HCT116 (cell line): ENCODE measurements around the gene UBE2R2. TPM values are rescaled to one million over a fixed set of nuclear protein-coding genes. Genes with fewer than 3 reads are reported as not detected.
A peak's percentile ranks its signal among the peaks of the same experiment; 100 is the strongest.

Source experiments
- ATAC-seq: fragments of 200-7000 bp; cut with Tn5 transposase; 2 replicates; pipeline ENCODE4 v1.9.1; 2020; ENCODE audit warnings: mild to moderate bottlenecking, moderate library complexity
- BruUV-seq: library from RNA; stranded (reverse); fragments of 400-500 nt; replicated peaks from 2 replicates; lab custom pipeline; 2021; lab: Mats Ljungman, UMichigan
- CTCF ChIA-PET: fragments of 300-600 bp; sonication (Branson Sonifier 250); formaldehyde crosslinking; loops from one replicate; lab custom pipeline; 2021; ENCODE audit warnings: antibody characterized with exemption; lab: Charles Lee
- POLR2A ChIA-PET: fragments of 300-600, 350-600 bp; sonication (Branson Sonifier 250); formaldehyde crosslinking; loops from one replicate; lab custom pipeline; 2021; ENCODE audit warnings: antibody characterized with exemption; lab: Charles Lee
- RAD21 ChIA-PET, 2 experiments: fragments of 300-600 bp; sonication (Branson Sonifier 250); formaldehyde crosslinking; loops; one replicate each; lab custom pipeline; 2023; ENCODE audit warnings: low total read pairs in 2 of 2; ENCODE audit not compliant: uncharacterized antibody in 2 of 2, unreplicated experiment in 2 of 2, low non-redundant PET in 1 of 2; lab: Charles Lee
- DNase-seq: peaks from one replicate; pipeline ENCODE4 v3.0.0-alpha.2; 2010; ENCODE audit warnings: low read depth, low spot score
- H2AFZ ChIP-seq: fragments of 200-600 bp; shearing (Covaris generic), sonication (generic); 2 replicates; pipeline ENCODE4 v1.6.1; 2017; ENCODE audit warnings: low read depth, mixed run types, mixed read lengths, antibody characterized with exemption, low read length; ENCODE audit not compliant: poor library complexity, severe bottlenecking
- H3K27ac ChIP-seq: 2 replicates; pipeline ENCODE4 v1.5.1; 2012; ENCODE audit warnings: low read depth, low read length
- H3K27me3 ChIP-seq: fragments of 200-600 bp; sonication (generic); 2 replicates; pipeline ENCODE4 v1.6.1; 2016; ENCODE audit warnings: mixed run types, low read length, mixed read lengths; ENCODE audit not compliant: insufficient read depth
- H3K36me3 ChIP-seq, 2 experiments: fragments of 200-500 bp in 1 of 2; fragments of 200-600 bp in 1 of 2; sonication (Bioruptor generic) in 1 of 2; sonication (generic) in 1 of 2; 2 replicates each; pipeline versions ENCODE4 v1.5.1 to v1.6.1; 2014 to 2016; ENCODE audit warnings: low read length in 2 of 2, inconsistent platforms in 1 of 2, mixed read lengths in 1 of 2, mixed run types in 1 of 2; ENCODE audit not compliant: insufficient read depth in 2 of 2, control insufficient read depth in 1 of 2
- H3K4me1 ChIP-seq, 2 experiments: fragments of 200-600 bp in 1 of 2; sonication (generic) in 1 of 2; 2 replicates each; pipeline versions ENCODE4 v1.5.1 to v1.6.1; 2012 to 2017; ENCODE audit warnings: low read length in 2 of 2, inconsistent platforms in 1 of 2, mild to moderate bottlenecking in 1 of 2, mixed read lengths in 1 of 2, mixed run types in 1 of 2, moderate library complexity in 1 of 2; ENCODE audit not compliant: insufficient read depth in 2 of 2, control insufficient read depth in 1 of 2
- H3K4me2 ChIP-seq: fragments of 200-600 bp; sonication (generic); 2 replicates; pipeline ENCODE4 v1.6.1; 2017; ENCODE audit warnings: mixed run types, low read length, mixed read lengths
- H3K4me3 ChIP-seq, 2 experiments: fragments of 200-600 bp in 1 of 2; sonication (generic) in 1 of 2; replicated peaks in 1 of 2; 2 replicates each; pipeline ENCODE4 v1.5.1; 2011 to 2016; ENCODE audit warnings: low read length in 2 of 2, control low read depth in 1 of 2, low read depth in 1 of 2, mild to moderate bottlenecking in 1 of 2, mixed read lengths in 1 of 2, mixed run types in 1 of 2
- H3K79me2 ChIP-seq: fragments of 200-600 bp; sonication (generic); 2 replicates; pipeline ENCODE4 v1.6.1; 2017; ENCODE audit warnings: mild to moderate bottlenecking, mixed run types, low read length, moderate library complexity, mixed read lengths; ENCODE audit not compliant: insufficient read depth
- H3K9ac ChIP-seq: fragments of 200-600 bp; sonication (generic); 2 replicates; pipeline ENCODE4 v1.6.1; 2016; ENCODE audit warnings: low read length, mixed read lengths
- H3K9me2 ChIP-seq: fragments of 200-600 bp; sonication (generic), shearing (Covaris generic); 2 replicates; pipeline ENCODE4 v1.6.1; 2017; ENCODE audit warnings: mixed run types, mild to moderate bottlenecking, moderate library complexity; ENCODE audit not compliant: insufficient read depth
- H3K9me3 ChIP-seq, 2 experiments: fragments of 200-500 bp in 1 of 2; fragments of 200-600 bp in 1 of 2; sonication (Bioruptor generic) in 1 of 2; sonication (generic) in 1 of 2; 2 replicates each; pipeline ENCODE4 v1.6.1; 2014 to 2017; ENCODE audit warnings: low read length in 2 of 2, mixed read lengths in 2 of 2, inconsistent platforms in 1 of 2, low read depth in 1 of 2, mild to moderate bottlenecking in 1 of 2, mixed run types in 1 of 2, moderate library complexity in 1 of 2; ENCODE audit not compliant: control insufficient read depth in 1 of 2, insufficient read depth in 1 of 2
- H4K20me1 ChIP-seq: fragments of 200-600 bp; sonication (generic), shearing (Covaris generic); 2 replicates; pipeline ENCODE4 v1.6.1; 2017; ENCODE audit warnings: mixed run types, mild to moderate bottlenecking, moderate library complexity; ENCODE audit not compliant: insufficient read depth
- ATF3 ChIP-seq: IDR thresholded peaks from 2 replicates; pipeline ENCODE4 v1.6.1; 2012
- CTCF ChIP-seq, 3 experiments: fragments of 200-600 bp in 1 of 3; sonication (generic) in 1 of 3; IDR thresholded peaks in 2 of 3; conservative IDR thresholded peaks in 1 of 3; 2 replicates each; pipeline ENCODE4 v1.5.1; 2012 to 2017; ENCODE audit warnings: low read depth in 2 of 3, low read length in 2 of 3, antibody characterized with exemption in 1 of 3, borderline replicate concordance in 1 of 3, control low read depth in 1 of 3, mild to moderate bottlenecking in 1 of 3, mixed read lengths in 1 of 3, mixed run types in 1 of 3, moderate library complexity in 1 of 3; ENCODE audit not compliant: insufficient read depth in 1 of 3
- ELF1 ChIP-seq: IDR thresholded peaks from 2 replicates; pipeline ENCODE4 v1.6.1; 2012; ENCODE audit warnings: low read depth, borderline replicate concordance
- EZH2 ChIP-seq: fragments of 200-600 bp; sonication (generic); IDR thresholded peaks from 2 replicates; pipeline ENCODE4 v1.6.1; 2017; ENCODE audit warnings: antibody characterized with exemption, mixed run types
- FOSL1 ChIP-seq: IDR thresholded peaks from 2 replicates; pipeline ENCODE4 v1.6.1; 2012; ENCODE audit warnings: low read depth
- SIN3A ChIP-seq: IDR thresholded peaks from 2 replicates; pipeline ENCODE4 v1.6.1; 2012; ENCODE audit warnings: low read depth
- TCF7L2 ChIP-seq: IDR thresholded peaks from 2 replicates; pipeline ENCODE4 v1.7.0; 2011; ENCODE audit warnings: borderline replicate concordance, inconsistent platforms; ENCODE audit not compliant: insufficient read depth, insufficient read length; ENCODE audit errors: extremely low read depth
- YY1 ChIP-seq: IDR thresholded peaks from 2 replicates; pipeline ENCODE4 v1.6.1; 2011; ENCODE audit warnings: low read length, low read depth, moderate library complexity, mild to moderate bottlenecking; ENCODE audit not compliant: insufficient replicate concordance; ENCODE audit errors: extremely low read depth
- ZFX ChIP-seq: fragments of 450-650 bp; IDR thresholded peaks from 2 replicates; pipeline ENCODE4 v1.6.1; 2017
- intact Hi-C: fragments of 100-400 bp; cut with micrococcal nuclease; formaldehyde crosslinking; loops from 2 replicates; pipeline ENCODE4 v1.10.0; 2022
- total RNA-seq: library from RNA; stranded (reverse); gene quantifications from one replicate; pipeline ENCODE4 v1.2.1, GENCODE V29; 2021; ENCODE audit not compliant: unreplicated experiment

The UBE2R2 gene
- total RNA-seq, 1 experiment from 2014 or later, result 47.0 TPM

GRCh38 chr9:33942471-33943083, 125.6 kb downstream of the UBE2R2 start:
- peaks cover 0 to 15% of the 10 kb centered on the region in 2 experiments; a peak in 3 of 4 replicates for H3K4me1 ChIP-seq
- H3K36me3 ChIP-seq, result peaks cover 28 to 34% of the 10 kb centered on the region in 2 experiments
- ChIA-PET POLR2A (interaction anchor here (0.6 kb wide), 1 partner anchor 100 kb away, joined by 4 read pairs; no protein-coding TSS in a partner anchor), CTCF (no interaction called here), RAD21 (no interaction called here)
- H3K9me3 ChIP-seq, result no peaks in the 10 kb centered on the region
- ATAC-seq (peak; percentile 65), DNase-seq (no peak)
- H4K20me1 ChIP-seq, result no peaks in the 10 kb centered on the region
- H3K27me3 ChIP-seq, result no peaks in the 10 kb centered on the region
- H2AFZ ChIP-seq, result no peak overlapping the region
- intact Hi-C loops, result no loop called here
- BruUV-seq, result no TSS peak
- H3K9ac ChIP-seq, result no peak overlapping the region
- H3K9me2 ChIP-seq, result no peaks in the 10 kb centered on the region
- no peak overlapping the region for H3K4me3 ChIP-seq
- no peak overlapping the region for H3K4me2 ChIP-seq
- TF ChIP-seq CTCF (IDR thresholded peaks at IDR 0.05 in 2 of 3, conservative IDR thresholded peaks at IDR 0.05 in 1 of 3; ENCODE audit: borderline replicate concordance in 1 of 3, insufficient read depth in 1 of 3, low read depth in 2 of 3, low read length in 2 of 3) (0 out of 6 replicates have a peak, but pooled peaks of 2 of the 3 experiments have one; percentile 9 to 26), ATF3 (no peak), TCF7L2 (no peak)
- H3K27ac ChIP-seq, result no peak overlapping the region
- peaks cover 35% of the 10 kb centered on the region for H3K79me2 ChIP-seq

- H3K36me3 ChIP-seq, result peaks cover 31 to 38% of the 10 kb centered on the region in 2 experiments
- peaks cover 0 to 15% of the 10 kb centered on the region in 2 experiments; a peak in 3 of 4 replicates for H3K4me1 ChIP-seq
- H3K27me3 ChIP-seq, result no peaks in the 10 kb centered on the region
- no peaks in the 10 kb centered on the region for H4K20me1 ChIP-seq
- H3K27ac ChIP-seq, result no peak overlapping the region
- BruUV-seq, result no TSS peak
- peaks cover 33% of the 10 kb centered on the region for H3K79me2 ChIP-seq
- no peaks in the 10 kb centered on the region for H3K9me3 ChIP-seq
- intact Hi-C loops, result no loop called here
- RAD21 ChIA-PET, result no interaction called here
- ATAC-seq (no peak), DNase-seq (no peak)
- POLR2A ChIA-PET, result no interaction called here
- H3K9me2 ChIP-seq, result no peaks in the 10 kb centered on the region
- no peak overlapping the region for H2AFZ ChIP-seq
- no peak overlapping the region for H3K4me2 ChIP-seq
- H3K9ac ChIP-seq, result no peak overlapping the region
- H3K4me3 ChIP-seq, result no peak overlapping the region
- CTCF ChIA-PET, result interaction anchor here (0.6 kb wide), 1 partner anchor 79 kb away, joined by 3 read pairs; no protein-coding TSS in a partner anchor
- TF ChIP-seq ELF1 (no peak), SIN3A (no peak), TCF7L2 (no peak), ZFX (no peak), YY1 (no peak), ATF3 (no peak), CTCF (IDR thresholded peaks at IDR 0.05 in 2 of 3, conservative IDR thresholded peaks at IDR 0.05 in 1 of 3; ENCODE audit: borderline replicate concordance in 1 of 3, insufficient read depth in 1 of 3, low read depth in 2 of 3, low read length in 2 of 3) (no peak), EZH2 (no peak), FOSL1 (no peak)
These were observed 126.4 kb downstream of the UBE2R2 start for GRCh38 chr9:33943389-33943788.
